ENCODE measurements around the gene CAPNS1.

DNA sequence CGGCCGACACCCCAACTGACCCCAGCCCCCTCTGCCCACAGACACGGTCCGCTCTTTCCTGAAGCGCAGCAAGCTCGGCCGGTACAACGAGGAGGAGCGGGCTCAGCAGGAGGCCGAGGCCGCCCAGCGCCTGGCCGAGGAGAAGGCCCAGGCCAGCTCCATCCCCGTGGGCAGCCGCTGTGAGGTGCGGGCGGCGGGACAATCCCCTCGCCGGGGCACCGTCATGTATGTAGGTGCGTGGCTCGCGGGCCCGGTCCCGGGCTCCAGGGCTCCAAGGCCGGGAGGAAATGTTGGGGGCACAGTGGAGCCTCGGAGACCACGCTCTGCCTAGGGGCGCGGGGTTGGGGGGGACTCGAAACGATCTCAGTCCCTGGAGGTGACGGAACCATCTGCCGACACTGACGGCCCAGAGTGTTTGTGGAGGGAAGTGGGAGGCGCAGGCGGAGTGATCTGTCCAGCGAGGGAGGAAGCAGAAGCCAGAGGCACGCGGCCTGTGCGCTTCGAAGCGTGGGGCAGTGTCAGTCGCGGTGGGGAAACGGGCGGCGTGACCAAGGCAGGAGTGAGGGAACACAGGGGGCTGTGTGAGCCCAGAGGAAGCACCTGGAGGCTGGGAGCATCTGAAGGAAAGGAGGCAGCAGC lies 18.3 kb upstream of the CAPNS1 start:
- TF ChIP-seq, protein P1, sequence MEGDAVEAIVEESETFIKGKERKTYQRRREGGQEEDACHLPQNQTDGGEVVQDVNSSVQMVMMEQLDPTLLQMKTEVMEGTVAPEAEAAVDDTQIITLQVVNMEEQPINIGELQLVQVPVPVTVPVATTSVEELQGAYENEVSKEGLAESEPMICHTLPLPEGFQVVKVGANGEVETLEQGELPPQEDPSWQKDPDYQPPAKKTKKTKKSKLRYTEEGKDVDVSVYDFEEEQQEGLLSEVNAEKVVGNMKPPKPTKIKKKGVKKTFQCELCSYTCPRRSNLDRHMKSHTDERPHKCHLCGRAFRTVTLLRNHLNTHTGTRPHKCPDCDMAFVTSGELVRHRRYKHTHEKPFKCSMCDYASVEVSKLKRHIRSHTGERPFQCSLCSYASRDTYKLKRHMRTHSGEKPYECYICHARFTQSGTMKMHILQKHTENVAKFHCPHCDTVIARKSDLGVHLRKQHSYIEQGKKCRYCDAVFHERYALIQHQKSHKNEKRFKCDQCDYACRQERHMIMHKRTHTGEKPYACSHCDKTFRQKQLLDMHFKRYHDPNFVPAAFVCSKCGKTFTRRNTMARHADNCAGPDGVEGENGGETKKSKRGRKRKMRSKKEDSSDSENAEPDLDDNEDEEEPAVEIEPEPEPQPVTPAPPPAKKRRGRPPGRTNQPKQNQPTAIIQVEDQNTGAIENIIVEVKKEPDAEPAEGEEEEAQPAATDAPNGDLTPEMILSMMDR (IDR thresholded peaks at IDR 0.05; ENCODE audit: low read length) = no peak
- no peak for TF ChIP-seq EZH2 (optimal IDR thresholded peaks at IDR 0.05; ENCODE audit: low read depth, low read length)
- TF ChIP-seq EZH2phosphoT487 (IDR thresholded peaks at IDR 0.05; ENCODE audit: low read length) = no peak
